Measurements from ENCODE around the gene TTI1. TPM values are rescaled to one million over a fixed set of nuclear protein-coding genes. Genes with fewer than 3 reads are reported as not detected.
A peak's percentile ranks its signal among the peaks of the same experiment; 100 is the strongest.

The TTI1 gene
- total and polyA plus RNA-seq, 2 of the 13 experiments (the other 11 are each of a cell fraction or from before 2014, with no cell fraction given) = 22.9 to 39.8 TPM

DNA sequence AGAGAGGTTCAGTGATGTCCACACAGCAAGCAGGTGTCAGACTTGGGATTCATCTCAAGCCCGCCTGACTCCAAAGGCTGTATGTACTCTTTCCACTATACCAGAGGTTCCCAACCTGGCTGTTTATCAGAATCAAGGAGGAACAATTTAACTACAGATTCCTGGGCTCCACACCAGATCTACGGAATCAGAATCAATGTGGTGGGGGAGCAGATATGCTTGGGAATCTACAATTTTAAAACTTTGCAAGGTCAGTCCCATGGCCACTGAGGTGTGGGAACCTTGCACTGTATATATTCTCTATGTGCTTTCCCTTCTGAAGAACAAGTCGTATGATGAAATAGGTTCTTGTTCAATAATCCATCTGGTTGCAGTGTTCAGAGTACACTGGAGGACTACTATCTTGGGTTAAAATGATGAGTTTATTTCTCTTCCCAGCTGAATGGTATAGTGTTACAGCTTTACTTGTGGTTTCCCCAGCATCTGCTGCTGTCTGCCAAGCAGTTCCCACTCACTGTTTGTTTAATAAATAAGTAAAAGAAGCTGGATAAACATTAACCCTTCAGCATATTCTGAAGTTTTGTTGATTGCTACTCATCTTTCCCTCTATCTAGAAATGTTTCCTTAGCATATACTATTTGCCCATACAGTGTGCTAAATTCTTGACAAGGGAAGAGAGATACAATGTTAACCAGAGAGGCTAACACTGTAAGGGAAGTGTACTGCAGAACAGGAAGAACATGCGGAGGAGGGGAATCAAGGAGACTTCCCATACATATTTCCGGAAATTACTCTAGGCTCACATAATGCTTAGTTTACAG lies 9.9 kb downstream of the TTI1 start (continued):
- no peak for TF ChIP-seq SP5 (CRISPR knock-in tag; IDR thresholded peaks at IDR 0.05; ENCODE audit: borderline replicate concordance, low read depth)
- TF ChIP-seq HMG20A (CRISPR knock-in tag; IDR thresholded peaks at IDR 0.05; ENCODE audit: borderline replicate concordance) = peak; percentile 31; the same call in 1 of the 2 replicates
- TF ChIP-seq, protein P1, sequence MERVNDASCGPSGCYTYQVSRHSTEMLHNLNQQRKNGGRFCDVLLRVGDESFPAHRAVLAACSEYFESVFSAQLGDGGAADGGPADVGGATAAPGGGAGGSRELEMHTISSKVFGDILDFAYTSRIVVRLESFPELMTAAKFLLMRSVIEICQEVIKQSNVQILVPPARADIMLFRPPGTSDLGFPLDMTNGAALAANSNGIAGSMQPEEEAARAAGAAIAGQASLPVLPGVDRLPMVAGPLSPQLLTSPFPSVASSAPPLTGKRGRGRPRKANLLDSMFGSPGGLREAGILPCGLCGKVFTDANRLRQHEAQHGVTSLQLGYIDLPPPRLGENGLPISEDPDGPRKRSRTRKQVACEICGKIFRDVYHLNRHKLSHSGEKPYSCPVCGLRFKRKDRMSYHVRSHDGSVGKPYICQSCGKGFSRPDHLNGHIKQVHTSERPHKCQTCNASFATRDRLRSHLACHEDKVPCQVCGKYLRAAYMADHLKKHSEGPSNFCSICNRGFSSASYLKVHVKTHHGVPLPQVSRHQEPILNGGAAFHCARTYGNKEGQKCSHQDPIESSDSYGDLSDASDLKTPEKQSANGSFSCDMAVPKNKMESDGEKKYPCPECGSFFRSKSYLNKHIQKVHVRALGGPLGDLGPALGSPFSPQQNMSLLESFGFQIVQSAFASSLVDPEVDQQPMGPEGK (CRISPR knock-in tag; IDR thresholded peaks at IDR 0.05) = 0 out of 2 replicates have a peak, but pooled peaks have one; percentile 31
- TF ChIP-seq, protein P2, sequence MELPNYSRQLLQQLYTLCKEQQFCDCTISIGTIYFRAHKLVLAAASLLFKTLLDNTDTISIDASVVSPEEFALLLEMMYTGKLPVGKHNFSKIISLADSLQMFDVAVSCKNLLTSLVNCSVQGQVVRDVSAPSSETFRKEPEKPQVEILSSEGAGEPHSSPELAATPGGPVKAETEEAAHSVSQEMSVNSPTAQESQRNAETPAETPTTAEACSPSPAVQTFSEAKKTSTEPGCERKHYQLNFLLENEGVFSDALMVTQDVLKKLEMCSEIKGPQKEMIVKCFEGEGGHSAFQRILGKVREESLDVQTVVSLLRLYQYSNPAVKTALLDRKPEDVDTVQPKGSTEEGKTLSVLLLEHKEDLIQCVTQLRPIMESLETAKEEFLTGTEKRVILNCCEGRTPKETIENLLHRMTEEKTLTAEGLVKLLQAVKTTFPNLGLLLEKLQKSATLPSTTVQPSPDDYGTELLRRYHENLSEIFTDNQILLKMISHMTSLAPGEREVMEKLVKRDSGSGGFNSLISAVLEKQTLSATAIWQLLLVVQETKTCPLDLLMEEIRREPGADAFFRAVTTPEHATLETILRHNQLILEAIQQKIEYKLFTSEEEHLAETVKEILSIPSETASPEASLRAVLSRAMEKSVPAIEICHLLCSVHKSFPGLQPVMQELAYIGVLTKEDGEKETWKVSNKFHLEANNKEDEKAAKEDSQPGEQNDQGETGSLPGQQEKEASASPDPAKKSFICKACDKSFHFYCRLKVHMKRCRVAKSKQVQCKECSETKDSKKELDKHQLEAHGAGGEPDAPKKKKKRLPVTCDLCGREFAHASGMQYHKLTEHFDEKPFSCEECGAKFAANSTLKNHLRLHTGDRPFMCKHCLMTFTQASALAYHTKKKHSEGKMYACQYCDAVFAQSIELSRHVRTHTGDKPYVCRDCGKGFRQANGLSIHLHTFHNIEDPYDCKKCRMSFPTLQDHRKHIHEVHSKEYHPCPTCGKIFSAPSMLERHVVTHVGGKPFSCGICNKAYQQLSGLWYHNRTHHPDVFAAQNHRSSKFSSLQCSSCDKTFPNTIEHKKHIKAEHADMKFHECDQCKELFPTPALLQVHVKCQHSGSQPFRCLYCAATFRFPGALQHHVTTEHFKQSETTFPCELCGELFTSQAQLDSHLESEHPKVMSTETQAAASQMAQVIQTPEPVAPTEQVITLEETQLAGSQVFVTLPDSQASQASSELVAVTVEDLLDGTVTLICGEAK (IDR thresholded peaks at IDR 0.05) = no peak
- TF ChIP-seq, protein P2 (CRISPR knock-in tag; IDR thresholded peaks at IDR 0.05) = no peak
- TF ChIP-seq DNMT3B (CRISPR knock-in tag; conservative IDR thresholded peaks at IDR 0.05) = no peak
- no peak for TF ChIP-seq ZNF430 (CRISPR knock-in tag; IDR thresholded peaks at IDR 0.05)
- TF ChIP-seq ATF7-NPFF (CRISPR knock-in tag; IDR thresholded peaks at IDR 0.05; ENCODE audit: low read depth) = no peak
- TF ChIP-seq ZNF672 (CRISPR knock-in tag; IDR thresholded peaks at IDR 0.05) = no peak
- TF ChIP-seq, protein P3, sequence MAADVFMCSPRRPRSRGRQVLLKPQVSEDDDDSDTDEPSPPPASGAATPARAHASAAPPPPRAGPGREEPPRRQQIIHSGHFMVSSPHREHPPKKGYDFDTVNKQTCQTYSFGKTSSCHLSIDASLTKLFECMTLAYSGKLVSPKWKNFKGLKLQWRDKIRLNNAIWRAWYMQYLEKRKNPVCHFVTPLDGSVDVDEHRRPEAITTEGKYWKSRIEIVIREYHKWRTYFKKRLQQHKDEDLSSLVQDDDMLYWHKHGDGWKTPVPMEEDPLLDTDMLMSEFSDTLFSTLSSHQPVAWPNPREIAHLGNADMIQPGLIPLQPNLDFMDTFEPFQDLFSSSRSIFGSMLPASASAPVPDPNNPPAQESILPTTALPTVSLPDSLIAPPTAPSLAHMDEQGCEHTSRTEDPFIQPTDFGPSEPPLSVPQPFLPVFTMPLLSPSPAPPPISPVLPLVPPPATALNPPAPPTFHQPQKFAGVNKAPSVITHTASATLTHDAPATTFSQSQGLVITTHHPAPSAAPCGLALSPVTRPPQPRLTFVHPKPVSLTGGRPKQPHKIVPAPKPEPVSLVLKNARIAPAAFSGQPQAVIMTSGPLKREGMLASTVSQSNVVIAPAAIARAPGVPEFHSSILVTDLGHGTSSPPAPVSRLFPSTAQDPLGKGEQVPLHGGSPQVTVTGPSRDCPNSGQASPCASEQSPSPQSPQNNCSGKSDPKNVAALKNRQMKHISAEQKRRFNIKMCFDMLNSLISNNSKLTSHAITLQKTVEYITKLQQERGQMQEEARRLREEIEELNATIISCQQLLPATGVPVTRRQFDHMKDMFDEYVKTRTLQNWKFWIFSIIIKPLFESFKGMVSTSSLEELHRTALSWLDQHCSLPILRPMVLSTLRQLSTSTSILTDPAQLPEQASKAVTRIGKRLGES (CRISPR knock-in tag; IDR thresholded peaks at IDR 0.05; ENCODE audit: borderline replicate concordance) = no peak
- TF ChIP-seq KAT8 (CRISPR knock-in tag; IDR thresholded peaks at IDR 0.05) = no peak
- no peak for TF ChIP-seq NFRKB (IDR thresholded peaks at IDR 0.05)
- no peak for TF ChIP-seq RFX3 (CRISPR knock-in tag; IDR thresholded peaks at IDR 0.05)
- TF ChIP-seq, protein P4, sequence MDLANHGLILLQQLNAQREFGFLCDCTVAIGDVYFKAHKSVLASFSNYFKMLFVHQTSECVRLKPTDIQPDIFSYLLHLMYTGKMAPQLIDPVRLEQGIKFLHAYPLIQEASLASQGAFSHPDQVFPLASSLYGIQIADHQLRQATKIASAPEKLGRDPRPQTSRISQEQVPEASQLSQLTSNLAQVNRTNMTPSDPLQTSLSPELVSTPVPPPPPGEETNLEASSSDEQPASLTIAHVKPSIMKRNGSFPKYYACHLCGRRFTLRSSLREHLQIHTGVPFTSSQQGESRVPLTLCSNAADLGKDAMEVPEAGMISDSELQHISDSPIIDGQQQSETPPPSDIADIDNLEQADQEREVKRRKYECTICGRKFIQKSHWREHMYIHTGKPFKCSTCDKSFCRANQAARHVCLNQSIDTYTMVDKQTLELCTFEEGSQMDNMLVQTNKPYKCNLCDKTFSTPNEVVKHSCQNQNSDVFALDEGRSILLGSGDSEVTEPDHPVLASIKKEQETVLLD (CRISPR knock-in tag; IDR thresholded peaks at IDR 0.05; ENCODE audit: low read depth) = no peak

Data from HepG2 (cell line).